Endodermal cell (in vitro differentiated cells): ENCODE results near the gene GDF7. TPM values are rescaled to one million over a fixed set of nuclear protein-coding genes. Genes with fewer than 3 reads are reported as not detected.

Experiments
- DNase-seq: peaks from one replicate; pipeline ENCODE4 v3.0.0-alpha.2; 2017
- H3K27ac ChIP-seq: 2 replicates; pipeline ENCODE4 v1.5.1; 2013; ENCODE audit warnings: mild to moderate bottlenecking, low read depth, low read length, moderate library complexity
- H3K27me3 ChIP-seq: 2 replicates; pipeline ENCODE4 v1.6.1; 2013; ENCODE audit warnings: mild to moderate bottlenecking, low read length, moderate library complexity; ENCODE audit not compliant: insufficient read depth, control insufficient read depth, poor library complexity, severe bottlenecking
- H3K36me3 ChIP-seq: 2 replicates; pipeline ENCODE4 v1.7.0; 2013; ENCODE audit warnings: mild to moderate bottlenecking, low read length, moderate library complexity; ENCODE audit not compliant: control insufficient read depth, insufficient read depth
- H3K4me1 ChIP-seq: one replicate; pipeline ENCODE4 v1.7.0; 2013; ENCODE audit warnings: low read length; ENCODE audit not compliant: control insufficient read depth, insufficient read depth
- H3K4me3 ChIP-seq: 2 replicates; pipeline ENCODE4 v1.5.1; 2013; ENCODE audit warnings: mild to moderate bottlenecking, low read length, moderate library complexity
- H3K9ac ChIP-seq: 2 replicates; pipeline ENCODE4 v1.6.1; 2013; ENCODE audit warnings: mild to moderate bottlenecking, low read length, moderate library complexity; ENCODE audit not compliant: poor library complexity, severe bottlenecking; ENCODE audit errors: extremely low read depth
- H3K9me3 ChIP-seq: 2 replicates; pipeline ENCODE4 v1.6.1; 2013; ENCODE audit warnings: mild to moderate bottlenecking, low read length, moderate library complexity; ENCODE audit not compliant: control insufficient read depth
- H3K27ac Mint-ChIP-seq: 2 replicates; pipeline ENCODE4 v1.8.0; 2020; ENCODE audit warnings: mixed read lengths
- H3K27me3 Mint-ChIP-seq: 2 replicates; pipeline ENCODE4 v1.8.0; 2021; ENCODE audit warnings: mild to moderate bottlenecking, mixed read lengths; ENCODE audit not compliant: insufficient read depth
- H3K36me3 Mint-ChIP-seq: 2 replicates; pipeline ENCODE4 v1.8.0; 2020; ENCODE audit warnings: low read depth, mixed read lengths
- H3K4me1 Mint-ChIP-seq: 2 replicates; pipeline ENCODE4 v1.8.0; 2020; ENCODE audit warnings: mixed read lengths
- H3K4me3 Mint-ChIP-seq: 2 replicates; pipeline ENCODE4 v1.8.0; 2020; ENCODE audit warnings: mild to moderate bottlenecking, moderate library complexity, mixed read lengths
- H3K9me3 Mint-ChIP-seq: 2 replicates; pipeline ENCODE4 v1.8.0; 2020; ENCODE audit warnings: mild to moderate bottlenecking, mixed read lengths
- WGBS, 2 experiments: methylation state at CpG; one replicate each; pipeline versions ENCODE4 v1.1.5 to v1.1.7; 2013; ENCODE audit warnings: missing lambda C conversion rate in 2 of 2, mixed read lengths in 1 of 2; ENCODE audit not compliant: insufficient coverage in 1 of 2, insufficient read length in 1 of 2; 5-methylcytosine and 5-hydroxymethylcytosine counted together
- total RNA-seq, 2 donors: library from RNA; stranded (reverse); fragmentation: NEBNext Ultra II Directional in 1 of 2; extraction: Animal tissue kit (Norgen Biotek cat#: 25700) in 1 of 2; gene quantifications; 2 replicates in 1 of 2; 3 replicates in 1 of 2; pipeline ENCODE4 v1.2.1, GENCODE V29; 2021
- TF ChIP-seq, protein P1 (sequence below): fragments of 200-600 bp; sonication (generic); conservative IDR thresholded peaks from 2 replicates; pipeline ENCODE4 v1.5.0; 2021; ENCODE audit warnings: antibody characterized with exemption, mild to moderate bottlenecking

The GDF7 gene
- total RNA-seq, 2 donors from 2014 or later: 0.07 to 0.09 TPM

DNA sequence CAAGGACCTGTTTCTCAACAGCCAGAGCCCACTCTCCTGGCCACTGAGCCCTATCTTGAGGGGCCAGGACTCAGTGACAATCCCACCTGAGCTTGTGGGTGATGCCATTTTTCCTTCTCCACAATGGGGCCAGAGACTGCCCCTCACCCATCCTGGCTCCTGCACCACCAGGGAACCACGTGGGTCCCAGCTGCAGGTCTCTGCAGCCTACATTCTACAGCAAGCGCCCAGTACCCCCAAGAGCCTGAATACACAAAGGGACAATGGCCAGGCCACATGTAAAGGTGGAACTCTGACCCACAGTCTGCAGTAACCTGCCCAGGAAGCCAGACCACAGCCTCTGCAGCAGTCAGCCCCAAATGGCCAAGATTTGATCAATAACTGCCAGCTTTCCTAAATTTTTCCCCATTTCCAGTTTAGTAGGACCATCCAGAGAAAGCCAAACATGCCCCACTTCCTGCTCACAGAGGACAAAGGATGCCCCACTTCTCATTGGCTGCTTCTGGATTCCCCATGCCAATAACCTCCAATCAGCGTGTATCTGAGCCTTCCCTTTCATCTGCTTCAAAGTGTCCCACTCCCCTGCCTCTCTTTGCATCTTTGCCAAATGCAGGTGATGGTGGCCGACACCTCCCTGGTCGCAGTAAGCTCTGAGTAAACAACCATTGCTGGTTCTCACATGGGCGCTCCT is 35.2 kb upstream of the GDF7 start:
- H3K9me3 ChIP-seq: no peaks in the 10 kb centered on the region
- no peak overlapping the region for H3K27ac Mint-ChIP-seq
- no peak for DNase-seq
- H3K36me3 ChIP-seq: peaks cover 7% of the 10 kb centered on the region
- TF ChIP-seq, protein P1, sequence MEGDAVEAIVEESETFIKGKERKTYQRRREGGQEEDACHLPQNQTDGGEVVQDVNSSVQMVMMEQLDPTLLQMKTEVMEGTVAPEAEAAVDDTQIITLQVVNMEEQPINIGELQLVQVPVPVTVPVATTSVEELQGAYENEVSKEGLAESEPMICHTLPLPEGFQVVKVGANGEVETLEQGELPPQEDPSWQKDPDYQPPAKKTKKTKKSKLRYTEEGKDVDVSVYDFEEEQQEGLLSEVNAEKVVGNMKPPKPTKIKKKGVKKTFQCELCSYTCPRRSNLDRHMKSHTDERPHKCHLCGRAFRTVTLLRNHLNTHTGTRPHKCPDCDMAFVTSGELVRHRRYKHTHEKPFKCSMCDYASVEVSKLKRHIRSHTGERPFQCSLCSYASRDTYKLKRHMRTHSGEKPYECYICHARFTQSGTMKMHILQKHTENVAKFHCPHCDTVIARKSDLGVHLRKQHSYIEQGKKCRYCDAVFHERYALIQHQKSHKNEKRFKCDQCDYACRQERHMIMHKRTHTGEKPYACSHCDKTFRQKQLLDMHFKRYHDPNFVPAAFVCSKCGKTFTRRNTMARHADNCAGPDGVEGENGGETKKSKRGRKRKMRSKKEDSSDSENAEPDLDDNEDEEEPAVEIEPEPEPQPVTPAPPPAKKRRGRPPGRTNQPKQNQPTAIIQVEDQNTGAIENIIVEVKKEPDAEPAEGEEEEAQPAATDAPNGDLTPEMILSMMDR: no peak
- no peak overlapping the region for H3K9ac ChIP-seq
- H3K27ac ChIP-seq: no peak overlapping the region
- no peaks in the 10 kb centered on the region for H3K4me1 ChIP-seq
- no peaks in the 10 kb centered on the region for H3K9me3 Mint-ChIP-seq
- peaks cover 12% of the 10 kb centered on the region for H3K4me1 Mint-ChIP-seq
- no peak overlapping the region for H3K4me3 ChIP-seq
- no peak overlapping the region for H3K4me3 Mint-ChIP-seq
- H3K27me3 ChIP-seq: no peaks in the 10 kb centered on the region
- H3K36me3 Mint-ChIP-seq: peaks cover 5% of the 10 kb centered on the region
- 89 to 90% methylated on average over 5 to 6 of the region's 6 CpGs for WGBS, 2 experiments
- H3K27me3 Mint-ChIP-seq: no peaks in the 10 kb centered on the region

DNA sequence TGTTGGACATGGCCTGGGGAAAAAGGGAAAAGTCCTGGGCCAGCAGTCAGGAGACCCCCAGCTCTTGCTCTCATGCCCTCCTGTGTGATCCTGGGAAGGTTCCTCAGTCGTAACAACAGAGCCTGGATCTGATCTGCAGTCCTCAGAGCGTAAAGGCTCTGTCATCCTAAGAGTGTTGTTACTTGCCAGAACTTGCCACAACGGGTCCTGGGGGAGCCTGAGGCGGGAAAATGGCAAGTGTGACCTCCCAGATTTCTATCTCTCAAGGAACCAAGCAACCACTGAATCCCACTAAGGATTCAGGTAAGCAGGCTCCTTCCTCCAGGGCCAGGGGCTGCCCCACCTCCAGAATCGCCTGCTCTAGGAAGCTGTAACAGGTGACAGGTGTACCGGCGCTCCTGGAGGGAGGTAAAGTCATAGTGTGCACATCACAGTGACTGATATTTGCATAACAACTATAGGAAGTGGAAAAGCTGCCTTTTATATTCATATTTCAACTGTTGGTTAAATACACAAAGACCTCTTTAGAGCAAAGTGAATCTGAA is 34.4 kb upstream of the GDF7 start:
- H3K4me3 ChIP-seq: no peak overlapping the region
- DNase-seq: no peak
- H3K4me1 Mint-ChIP-seq: peaks cover 15% of the 10 kb centered on the region

DNA sequence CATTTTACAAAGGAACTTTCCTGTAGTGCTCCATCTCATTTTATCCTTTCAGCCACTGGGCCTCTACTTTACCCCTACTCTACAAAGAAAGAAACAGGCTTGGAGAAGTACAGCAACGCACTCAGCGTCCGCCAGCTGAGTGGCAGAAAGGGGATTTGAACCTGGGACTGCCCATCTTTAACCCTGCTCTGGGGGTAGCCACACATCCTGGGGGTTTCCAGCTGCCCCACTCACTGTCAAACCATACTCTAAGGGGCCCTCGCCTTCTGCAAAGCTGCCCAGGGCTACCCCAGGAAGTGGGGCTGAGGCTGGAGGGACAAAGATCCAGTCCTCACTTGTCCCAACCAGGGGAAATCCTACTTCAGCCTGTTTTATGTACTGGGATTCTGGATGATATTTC is 33.9 kb upstream of the GDF7 start:
- Mint-ChIP-seq H3K4me3 (no peak overlapping the region), H3K4me1 (peaks cover 18% of the 10 kb centered on the region), H3K27me3 (no peaks in the 10 kb centered on the region), H3K27ac (no peak overlapping the region), H3K9me3 (no peaks in the 10 kb centered on the region), H3K36me3 (peaks cover 8% of the 10 kb centered on the region)
- Histone ChIP-seq H3K9ac (no peak overlapping the region), H3K27ac (no peak overlapping the region), H3K27me3 (no peaks in the 10 kb centered on the region), H3K4me1 (no peaks in the 10 kb centered on the region), H3K36me3 (peaks cover 7% of the 10 kb centered on the region), H3K4me3 (no peak overlapping the region), H3K9me3 (no peaks in the 10 kb centered on the region)
- WGBS, 2 experiments: 97% methylated on average over 4 of the region's 4 CpGs; no CpG with 5 or more reads in 1 of the 2 experiments
- TF ChIP-seq, protein P1: no peak
- no peak for DNase-seq

More for the DNA sequence above, 34.4 kb upstream of the GDF7 start:
- Mint-ChIP-seq H3K36me3 (peaks cover 5% of the 10 kb centered on the region), H3K27me3 (no peaks in the 10 kb centered on the region), H3K9me3 (no peaks in the 10 kb centered on the region), H3K27ac (no peak overlapping the region), H3K4me3 (no peak overlapping the region)
- Histone ChIP-seq H3K36me3 (peaks cover 7% of the 10 kb centered on the region), H3K27ac (no peak overlapping the region), H3K27me3 (no peaks in the 10 kb centered on the region), H3K9me3 (no peaks in the 10 kb centered on the region), H3K9ac (no peak overlapping the region), H3K4me1 (no peaks in the 10 kb centered on the region)
- TF ChIP-seq, protein P1: no peak
- WGBS, 2 experiments: 76 to 92% methylated on average over 2 to 7 of the region's 7 CpGs
